GM23338 (cell line): ENCODE measurements around the gene FABP1. TPM values are rescaled to one million over a fixed set of nuclear protein-coding genes. Genes with fewer than 3 reads are reported as not detected.

Source experiments
- ATAC-seq: fragments of 200-7000 bp; cut with Tn5 transposase; 3 replicates; pipeline ENCODE4 v1.9.1; 2020
- DNase-seq: peaks from one replicate; pipeline ENCODE4 v3.0.0-alpha.2; 2015; ENCODE audit warnings: low spot score
- H2AFZ ChIP-seq: fragments of 200-600 bp; sonication (generic); 2 replicates; pipeline ENCODE4 v1.8.0; 2016; ENCODE audit warnings: antibody characterized with exemption, mild to moderate bottlenecking, moderate library complexity
- H3F3A ChIP-seq: fragments of 200-600 bp; sonication (generic); replicated peaks from 2 replicates; pipeline ENCODE4 v1.8.0; 2017; ENCODE audit warnings: antibody characterized with exemption, mixed run types, low read depth
- H3K27ac ChIP-seq: fragments of 200-600 bp; sonication (generic); 2 replicates; pipeline ENCODE4 v1.6.1; 2016; ENCODE audit warnings: low read depth
- H3K27me3 ChIP-seq: fragments of 200-600 bp; sonication (generic); 2 replicates; pipeline ENCODE4 v1.8.0; 2016; ENCODE audit warnings: mild to moderate bottlenecking, mixed run types, moderate library complexity; ENCODE audit not compliant: insufficient read depth
- H3K36me3 ChIP-seq: fragments of 200-600 bp; sonication (generic); 2 replicates; pipeline ENCODE4 v1.8.0; 2016; ENCODE audit warnings: mild to moderate bottlenecking; ENCODE audit not compliant: insufficient read depth
- H3K4me1 ChIP-seq: fragments of 200-600 bp; sonication (generic); 2 replicates; pipeline ENCODE4 v1.8.0; 2016; ENCODE audit warnings: mild to moderate bottlenecking, moderate library complexity; ENCODE audit not compliant: insufficient read depth
- H3K4me2 ChIP-seq: fragments of 200-600 bp; sonication (generic); 2 replicates; pipeline ENCODE4 v1.7.1; 2017; ENCODE audit warnings: mixed run types
- H3K4me3 ChIP-seq: fragments of 200-600 bp; sonication (generic); 2 replicates; pipeline ENCODE4 v1.6.1; 2016; ENCODE audit warnings: mixed run types
- H3K79me2 ChIP-seq: fragments of 200-600 bp; sonication (generic); replicated peaks from 2 replicates; pipeline ENCODE4 v1.8.0; 2017; ENCODE audit warnings: mild to moderate bottlenecking; ENCODE audit not compliant: insufficient read depth
- H3K9me2 ChIP-seq: fragments of 200-600 bp; sonication (generic); 2 replicates; pipeline ENCODE4 v1.8.0; 2017; ENCODE audit not compliant: insufficient read depth
- H4K20me1 ChIP-seq: fragments of 200-600 bp; sonication (generic); replicated peaks from 2 replicates; pipeline ENCODE4 v1.8.0; 2017; ENCODE audit warnings: mild to moderate bottlenecking; ENCODE audit not compliant: insufficient read depth
- H3K27ac Mint-ChIP-seq: 2 replicates; pipeline ENCODE4 v1.8.0; 2020; ENCODE audit warnings: inconsistent platforms, mild to moderate bottlenecking, moderate library complexity, mixed read lengths
- H3K27me3 Mint-ChIP-seq: 3 replicates; pipeline ENCODE4 v1.8.0; 2022; ENCODE audit warnings: low read depth, mild to moderate bottlenecking, moderate library complexity, mixed read lengths, inconsistent platforms; ENCODE audit not compliant: insufficient read depth, poor library complexity
- H3K36me3 Mint-ChIP-seq: 3 replicates; pipeline ENCODE4 v1.8.0; 2021; ENCODE audit warnings: low read depth, mild to moderate bottlenecking, inconsistent platforms, moderate library complexity, mixed read lengths
- H3K4me1 Mint-ChIP-seq: 3 replicates; pipeline ENCODE4 v1.8.0; 2020; ENCODE audit warnings: mild to moderate bottlenecking, inconsistent platforms, mixed read lengths
- H3K4me3 Mint-ChIP-seq: 3 replicates; pipeline ENCODE4 v1.8.0; 2021; ENCODE audit warnings: moderate library complexity, mild to moderate bottlenecking, inconsistent platforms, mixed read lengths
- H3K9me3 Mint-ChIP-seq: 3 replicates; pipeline ENCODE4 v1.8.0; 2020; ENCODE audit warnings: moderate library complexity, mild to moderate bottlenecking, inconsistent platforms, mixed read lengths
- CREB1 ChIP-seq: fragments of 250-450 bp; sonication (Bioruptor Pico); IDR thresholded peaks from 2 replicates; pipeline ENCODE4 v1.5.0; 2020; ENCODE audit warnings: low read depth, mild to moderate bottlenecking, moderate library complexity
- CTCF ChIP-seq, 2 experiments: fragments of 200-600 bp in 1 of 2; sonication (generic) in 1 of 2; conservative IDR thresholded peaks; 2 replicates each; pipeline versions ENCODE4 v1.5.1 to v1.6.1; 2016 to 2017; ENCODE audit warnings: antibody characterized with exemption in 2 of 2, low read depth in 2 of 2, mild to moderate bottlenecking in 2 of 2, moderate library complexity in 1 of 2
- ETS1 ChIP-seq: IDR thresholded peaks from 2 replicates; pipeline ENCODE4 v1.6.1; 2016; ENCODE audit warnings: antibody characterized with exemption
- EZH2phosphoT487 ChIP-seq: fragments of 200-600 bp; sonication (generic); IDR thresholded peaks from one replicate; pipeline ENCODE4 v1.8.1; 2018; ENCODE audit warnings: antibody characterized with exemption; ENCODE audit not compliant: unreplicated experiment
- POLR2AphosphoS5 ChIP-seq: IDR thresholded peaks from 2 replicates; pipeline ENCODE4 v1.6.1; 2016; ENCODE audit warnings: antibody characterized with exemption, low read depth
- STAT1 ChIP-seq: IDR thresholded peaks from one replicate; pipeline ENCODE4 v1.6.1; 2016; ENCODE audit warnings: antibody characterized with exemption; ENCODE audit not compliant: unreplicated experiment
- ZNF331 ChIP-seq: fragments of 250-450 bp; sonication (Bioruptor Pico); IDR thresholded peaks from 2 replicates; pipeline ENCODE4 v1.5.0; 2020; ENCODE audit warnings: low read depth, mild to moderate bottlenecking, moderate library complexity
- polyA plus RNA-seq: library from polyadenylated mRNA; unstranded; fragments of >200 nt; fragmentation: Nextera tagmentation; extraction: Ambion mirVana; gene quantifications from 2 replicates; pipeline ENCODE4 v1.2.1, GENCODE V29; 2016
- total RNA-seq: library from RNA; depleted of rRNA; stranded (reverse); fragments of >200 nt; shearing (Covaris generic); gene quantifications from 2 replicates; pipeline ENCODE4 v1.2.3, GENCODE V29; 2014
- TF ChIP-seq, protein P1 (sequence below): fragments of 250-450 bp; sonication (Bioruptor Pico); IDR thresholded peaks from 2 replicates; pipeline ENCODE4 v1.5.0; 2020; ENCODE audit warnings: mild to moderate bottlenecking, moderate library complexity

FABP1 gene
- total and polyA plus RNA-seq, 2 experiments from 2014 or later: not detected

GRCh38 chr2:88167740-88168139, 39.9 kb upstream of the FABP1 start (continued):
- no peak for TF ChIP-seq CTCF (conservative IDR thresholded peaks at IDR 0.05; ENCODE audit: low read depth in 2 of 2)
- no peak for TF ChIP-seq ZNF331 (CRISPR knock-in tag)
- no peak for TF ChIP-seq STAT1

DNA sequence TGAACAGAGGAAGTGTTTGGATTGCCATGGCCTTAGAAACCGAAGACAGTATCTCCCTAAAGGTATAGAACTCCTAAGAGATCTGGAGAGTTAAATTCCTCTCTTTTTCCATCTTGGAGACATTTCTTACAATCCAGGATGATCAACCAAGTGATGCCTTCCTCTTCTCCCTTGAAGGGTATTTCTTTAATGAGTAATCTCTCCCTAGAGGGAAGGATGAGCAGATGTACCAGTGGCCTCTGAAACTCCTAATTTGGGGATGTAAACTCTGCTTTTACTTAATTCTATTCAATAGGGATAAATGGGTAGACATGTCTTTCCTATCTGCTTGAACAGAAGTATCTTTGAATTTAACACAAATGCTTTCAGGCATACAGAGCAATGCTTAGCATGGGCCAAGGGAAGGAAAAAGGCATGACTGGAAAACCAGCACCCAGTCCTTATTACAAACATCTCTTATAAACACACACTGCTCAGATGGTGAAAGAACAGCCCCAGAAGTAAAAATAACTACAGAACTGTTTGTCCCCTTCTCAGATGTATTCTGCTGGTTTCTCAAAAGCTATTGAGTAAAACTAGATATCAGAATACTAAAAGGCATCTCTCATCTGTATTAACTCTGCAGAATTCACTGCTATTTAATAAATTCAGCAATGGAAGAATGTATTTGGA, 37.6 kb upstream of the FABP1 start:
- Mint-ChIP-seq H3K4me1 (peaks cover 13% of the 10 kb centered on the region), H3K27ac (no peak overlapping the region), H3K4me3 (no peak overlapping the region), H3K9me3 (peaks cover 10% of the 10 kb centered on the region; the same call in 2 of the 3 replicates), H3K27me3 (peaks cover 5% of the 10 kb centered on the region), H3K36me3 (peaks cover 8% of the 10 kb centered on the region; the same call in 2 of the 3 replicates)
- no peaks in the 10 kb centered on the region for H3K27me3 ChIP-seq
- H3K36me3 ChIP-seq: no peaks in the 10 kb centered on the region
- H3K4me1 ChIP-seq: peaks cover 18% of the 10 kb centered on the region
- H3K79me2 ChIP-seq: no peaks in the 10 kb centered on the region
- H3K9me2 ChIP-seq: no peaks in the 10 kb centered on the region
- no peak for DNase-seq
- H3K4me2 ChIP-seq: no peak overlapping the region
- H3K4me3 ChIP-seq: no peak overlapping the region
- ATAC-seq: no peak
- no peaks in the 10 kb centered on the region for H4K20me1 ChIP-seq
- H3K27ac ChIP-seq: no peak overlapping the region
- H3F3A ChIP-seq: no peaks in the 10 kb centered on the region
- H2AFZ ChIP-seq: no peak overlapping the region
- no peak for TF ChIP-seq EZH2phosphoT487
- TF ChIP-seq, protein P1, sequence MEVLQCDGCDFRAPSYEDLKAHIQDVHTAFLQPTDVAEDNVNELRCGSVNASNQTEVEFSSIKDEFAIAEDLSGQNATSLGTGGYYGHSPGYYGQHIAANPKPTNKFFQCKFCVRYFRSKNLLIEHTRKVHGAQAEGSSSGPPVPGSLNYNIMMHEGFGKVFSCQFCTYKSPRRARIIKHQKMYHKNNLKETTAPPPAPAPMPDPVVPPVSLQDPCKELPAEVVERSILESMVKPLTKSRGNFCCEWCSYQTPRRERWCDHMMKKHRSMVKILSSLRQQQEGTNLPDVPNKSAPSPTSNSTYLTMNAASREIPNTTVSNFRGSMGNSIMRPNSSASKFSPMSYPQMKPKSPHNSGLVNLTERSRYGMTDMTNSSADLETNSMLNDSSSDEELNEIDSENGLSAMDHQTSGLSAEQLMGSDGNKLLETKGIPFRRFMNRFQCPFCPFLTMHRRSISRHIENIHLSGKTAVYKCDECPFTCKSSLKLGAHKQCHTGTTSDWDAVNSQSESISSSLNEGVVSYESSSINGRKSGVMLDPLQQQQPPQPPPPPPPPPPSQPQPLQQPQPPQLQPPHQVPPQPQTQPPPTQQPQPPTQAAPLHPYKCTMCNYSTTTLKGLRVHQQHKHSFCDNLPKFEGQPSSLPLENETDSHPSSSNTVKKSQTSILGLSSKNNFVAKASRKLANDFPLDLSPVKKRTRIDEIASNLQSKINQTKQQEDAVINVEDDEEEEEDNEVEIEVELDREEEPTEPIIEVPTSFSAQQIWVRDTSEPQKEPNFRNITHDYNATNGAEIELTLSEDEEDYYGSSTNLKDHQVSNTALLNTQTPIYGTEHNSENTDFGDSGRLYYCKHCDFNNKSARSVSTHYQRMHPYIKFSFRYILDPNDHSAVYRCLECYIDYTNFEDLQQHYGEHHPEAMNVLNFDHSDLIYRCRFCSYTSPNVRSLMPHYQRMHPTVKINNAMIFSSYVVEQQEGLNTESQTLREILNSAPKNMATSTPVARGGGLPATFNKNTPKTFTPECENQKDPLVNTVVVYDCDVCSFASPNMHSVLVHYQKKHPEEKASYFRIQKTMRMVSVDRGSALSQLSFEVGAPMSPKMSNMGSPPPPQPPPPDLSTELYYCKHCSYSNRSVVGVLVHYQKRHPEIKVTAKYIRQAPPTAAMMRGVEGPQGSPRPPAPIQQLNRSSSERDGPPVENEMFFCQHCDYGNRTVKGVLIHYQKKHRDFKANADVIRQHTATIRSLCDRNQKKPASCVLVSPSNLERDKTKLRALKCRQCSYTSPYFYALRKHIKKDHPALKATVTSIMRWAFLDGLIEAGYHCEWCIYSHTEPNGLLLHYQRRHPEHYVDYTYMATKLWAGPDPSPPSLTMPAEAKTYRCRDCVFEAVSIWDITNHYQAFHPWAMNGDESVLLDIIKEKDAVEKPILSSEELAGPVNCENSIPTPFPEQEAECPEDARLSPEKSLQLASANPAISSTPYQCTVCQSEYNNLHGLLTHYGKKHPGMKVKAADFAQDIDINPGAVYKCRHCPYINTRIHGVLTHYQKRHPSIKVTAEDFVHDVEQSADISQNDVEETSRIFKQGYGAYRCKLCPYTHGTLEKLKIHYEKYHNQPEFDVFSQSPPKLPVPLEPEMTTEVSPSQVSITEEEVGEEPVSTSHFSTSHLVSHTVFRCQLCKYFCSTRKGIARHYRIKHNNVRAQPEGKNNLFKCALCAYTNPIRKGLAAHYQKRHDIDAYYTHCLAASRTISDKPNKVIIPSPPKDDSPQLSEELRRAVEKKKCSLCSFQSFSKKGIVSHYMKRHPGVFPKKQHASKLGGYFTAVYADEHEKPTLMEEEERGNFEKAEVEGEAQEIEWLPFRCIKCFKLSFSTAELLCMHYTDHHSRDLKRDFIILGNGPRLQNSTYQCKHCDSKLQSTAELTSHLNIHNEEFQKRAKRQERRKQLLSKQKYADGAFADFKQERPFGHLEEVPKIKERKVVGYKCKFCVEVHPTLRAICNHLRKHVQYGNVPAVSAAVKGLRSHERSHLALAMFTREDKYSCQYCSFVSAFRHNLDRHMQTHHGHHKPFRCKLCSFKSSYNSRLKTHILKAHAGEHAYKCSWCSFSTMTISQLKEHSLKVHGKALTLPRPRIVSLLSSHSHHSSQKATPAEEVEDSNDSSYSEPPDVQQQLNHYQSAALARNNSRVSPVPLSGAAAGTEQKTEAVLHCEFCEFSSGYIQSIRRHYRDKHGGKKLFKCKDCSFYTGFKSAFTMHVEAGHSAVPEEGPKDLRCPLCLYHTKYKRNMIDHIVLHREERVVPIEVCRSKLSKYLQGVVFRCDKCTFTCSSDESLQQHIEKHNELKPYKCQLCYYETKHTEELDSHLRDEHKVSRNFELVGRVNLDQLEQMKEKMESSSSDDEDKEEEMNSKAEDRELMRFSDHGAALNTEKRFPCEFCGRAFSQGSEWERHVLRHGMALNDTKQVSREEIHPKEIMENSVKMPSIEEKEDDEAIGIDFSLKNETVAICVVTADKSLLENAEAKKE (CRISPR knock-in tag): no peak
- TF ChIP-seq STAT1: no peak
- TF ChIP-seq CREB1: no peak
- no peak for TF ChIP-seq CTCF (conservative IDR thresholded peaks at IDR 0.05; ENCODE audit: low read depth in 2 of 2)
- no peak for TF ChIP-seq POLR2AphosphoS5
- TF ChIP-seq ZNF331 (CRISPR knock-in tag): no peak
- TF ChIP-seq ETS1: no peak
